Choroid plexus epithelial cell (primary cell): ENCODE measurements around the gene LMTK3.

Source experiments
- DNase-seq: peaks from one replicate; pipeline ENCODE4 v3.0.0-alpha.2; 2010; ENCODE audit warnings: low read depth
- H3K4me3 ChIP-seq: 2 replicates; pipeline ENCODE4 v1.5.1; 2011; ENCODE audit warnings: low read depth, mild to moderate bottlenecking, control low read depth, low read length, moderate library complexity
- TF ChIP-seq, protein P1 (sequence below): conservative IDR thresholded peaks from 2 replicates; pipeline ENCODE4 v1.5.1; 2011; ENCODE audit warnings: low read depth, mild to moderate bottlenecking, control low read depth, inconsistent platforms, low read length, moderate library complexity

LMTK3 gene

DNA sequence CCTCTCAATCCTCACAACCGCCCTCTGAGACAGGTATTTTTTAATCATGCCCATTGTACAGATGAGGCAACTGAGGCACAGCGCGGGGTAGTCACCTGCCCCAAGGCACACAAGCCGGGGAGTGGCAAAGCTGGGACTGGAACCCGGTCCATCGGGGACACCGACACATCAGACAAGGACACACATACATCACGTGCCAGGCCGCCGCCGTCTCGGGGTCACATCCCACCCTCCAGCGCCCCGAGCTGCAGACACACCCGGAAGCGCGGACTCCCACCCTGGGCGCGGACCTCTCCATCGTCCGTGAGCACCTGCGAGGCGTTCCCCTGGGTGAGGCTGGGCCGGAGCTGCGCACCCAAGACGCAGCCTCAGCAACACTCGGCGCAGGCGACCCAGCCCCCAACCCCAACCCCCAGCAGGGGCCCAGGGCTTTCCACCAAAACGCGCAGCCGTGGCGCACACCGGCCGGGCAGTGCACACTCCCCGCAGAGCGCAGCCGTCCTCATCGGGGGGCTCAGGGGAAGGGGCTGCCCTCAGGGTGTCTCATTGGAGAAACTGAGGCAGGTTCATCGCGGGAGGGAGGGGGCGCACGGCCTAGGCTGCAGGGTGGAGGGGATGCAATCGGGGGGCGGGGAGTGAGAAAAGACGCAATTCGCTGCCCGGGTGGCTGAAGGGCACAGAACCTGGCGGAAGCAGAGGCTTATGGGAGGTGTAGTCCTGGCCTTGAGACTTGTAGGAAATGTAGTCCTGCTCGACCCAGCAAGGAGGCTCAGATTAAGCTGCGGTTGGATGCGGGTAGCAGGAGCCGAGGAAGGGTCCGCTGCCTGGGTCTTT, 1.9 kb upstream of the LMTK3 start:
- peak; percentile 74 for DNase-seq
- H3K4me3 ChIP-seq: peak overlapping the region; percentile 63
- TF ChIP-seq, protein P1, sequence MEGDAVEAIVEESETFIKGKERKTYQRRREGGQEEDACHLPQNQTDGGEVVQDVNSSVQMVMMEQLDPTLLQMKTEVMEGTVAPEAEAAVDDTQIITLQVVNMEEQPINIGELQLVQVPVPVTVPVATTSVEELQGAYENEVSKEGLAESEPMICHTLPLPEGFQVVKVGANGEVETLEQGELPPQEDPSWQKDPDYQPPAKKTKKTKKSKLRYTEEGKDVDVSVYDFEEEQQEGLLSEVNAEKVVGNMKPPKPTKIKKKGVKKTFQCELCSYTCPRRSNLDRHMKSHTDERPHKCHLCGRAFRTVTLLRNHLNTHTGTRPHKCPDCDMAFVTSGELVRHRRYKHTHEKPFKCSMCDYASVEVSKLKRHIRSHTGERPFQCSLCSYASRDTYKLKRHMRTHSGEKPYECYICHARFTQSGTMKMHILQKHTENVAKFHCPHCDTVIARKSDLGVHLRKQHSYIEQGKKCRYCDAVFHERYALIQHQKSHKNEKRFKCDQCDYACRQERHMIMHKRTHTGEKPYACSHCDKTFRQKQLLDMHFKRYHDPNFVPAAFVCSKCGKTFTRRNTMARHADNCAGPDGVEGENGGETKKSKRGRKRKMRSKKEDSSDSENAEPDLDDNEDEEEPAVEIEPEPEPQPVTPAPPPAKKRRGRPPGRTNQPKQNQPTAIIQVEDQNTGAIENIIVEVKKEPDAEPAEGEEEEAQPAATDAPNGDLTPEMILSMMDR: no peak

DNA sequence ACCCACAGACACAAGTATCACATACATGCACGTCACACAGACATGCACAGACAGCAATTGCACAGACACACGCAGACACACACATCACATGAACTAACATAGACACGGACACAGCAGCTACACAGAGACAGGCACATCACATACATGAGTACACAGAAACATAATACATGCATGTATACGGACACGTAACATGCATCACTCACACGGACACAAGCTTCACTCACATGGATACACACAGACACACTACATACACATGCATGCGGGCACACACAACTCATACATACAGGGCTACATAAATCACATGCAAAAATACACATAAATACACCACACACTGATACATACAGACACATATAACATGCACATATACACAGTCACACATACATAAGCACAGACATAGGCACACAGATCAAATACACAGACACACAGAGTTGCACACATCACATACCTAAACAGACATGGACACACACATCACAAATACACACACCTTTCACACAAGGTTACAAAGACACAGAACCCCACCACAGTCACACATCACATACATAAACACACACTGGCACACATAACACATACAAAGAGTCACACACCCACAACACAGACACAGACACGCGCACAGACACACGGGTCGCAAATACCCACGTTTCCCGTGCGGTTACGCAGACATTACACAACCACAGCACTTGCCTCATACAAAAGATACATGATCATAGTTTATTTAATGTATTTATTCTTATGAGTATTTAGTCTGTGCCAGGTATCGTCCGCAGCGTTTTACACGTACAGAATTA, 1.1 kb upstream of the LMTK3 start:
- no peak overlapping the region for H3K4me3 ChIP-seq
- TF ChIP-seq, protein P1: no peak
- no peak for DNase-seq

DNA sequence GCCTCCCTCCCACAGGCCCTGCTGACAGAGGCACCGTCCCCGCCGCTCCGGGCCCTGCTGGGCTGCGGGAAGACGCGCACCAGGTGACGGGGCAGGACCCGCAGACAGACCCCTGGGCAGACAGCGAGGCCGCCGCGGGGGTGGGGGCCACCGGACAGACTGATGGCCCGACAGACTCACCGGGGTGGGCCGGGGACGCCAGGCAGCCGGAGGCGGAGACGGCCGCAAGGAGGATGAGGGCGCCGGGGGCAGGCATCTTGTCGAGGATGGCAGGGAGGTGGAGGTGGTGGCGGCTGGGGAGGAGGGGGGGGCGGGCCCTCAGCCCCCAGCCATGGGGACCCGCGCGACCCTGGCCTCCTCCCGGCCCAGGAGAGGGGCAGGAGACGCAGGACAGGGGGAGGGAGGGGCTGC, 309 bp downstream of the LMTK3 start:
- H3K4me3 ChIP-seq: no peak overlapping the region
- TF ChIP-seq, protein P1: no peak
- no peak for DNase-seq

DNA sequence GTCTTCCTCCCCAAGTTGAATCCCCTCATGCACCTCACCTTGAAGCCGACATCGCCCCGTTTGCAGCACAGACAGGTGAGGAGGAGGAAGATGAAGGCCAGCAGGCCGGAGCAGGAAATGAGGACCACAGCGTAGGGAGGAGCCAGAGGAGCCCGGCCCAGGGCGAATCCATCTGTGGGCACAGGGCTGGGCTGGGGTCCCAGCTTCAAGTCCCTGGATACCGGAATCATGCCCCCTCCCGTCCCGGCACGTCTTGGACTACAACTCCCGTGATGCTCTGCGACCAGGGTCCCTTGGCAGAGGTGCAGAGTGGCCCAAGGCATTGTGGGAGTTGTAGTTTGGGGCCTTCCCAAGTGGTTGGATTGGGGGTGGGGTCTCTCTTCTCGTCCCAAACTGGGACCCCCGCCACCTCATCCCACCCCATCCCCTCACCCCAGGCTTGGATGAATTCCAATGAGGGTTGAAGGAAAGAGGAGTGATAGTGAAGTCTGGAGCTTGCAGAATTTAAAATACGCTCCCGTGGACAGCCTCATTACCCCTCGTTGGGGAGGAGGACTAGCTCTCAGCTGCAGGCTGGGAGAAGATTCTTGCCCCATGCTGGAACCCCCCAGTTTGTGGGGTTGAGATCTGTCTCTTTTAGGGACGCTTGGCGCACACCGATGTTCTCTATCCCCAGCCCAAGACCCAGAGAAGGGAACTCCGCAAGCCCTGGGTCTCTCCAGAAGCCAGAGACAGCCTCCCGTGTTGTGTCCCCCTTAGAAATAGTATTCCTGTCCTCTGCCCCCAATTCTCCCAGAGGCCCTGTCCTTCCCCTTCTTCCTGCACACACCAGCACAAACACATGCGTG, 990 bp downstream of the LMTK3 start:
- no peak overlapping the region for H3K4me3 ChIP-seq
- DNase-seq: peak; percentile 61
- TF ChIP-seq, protein P1: no peak

DNA sequence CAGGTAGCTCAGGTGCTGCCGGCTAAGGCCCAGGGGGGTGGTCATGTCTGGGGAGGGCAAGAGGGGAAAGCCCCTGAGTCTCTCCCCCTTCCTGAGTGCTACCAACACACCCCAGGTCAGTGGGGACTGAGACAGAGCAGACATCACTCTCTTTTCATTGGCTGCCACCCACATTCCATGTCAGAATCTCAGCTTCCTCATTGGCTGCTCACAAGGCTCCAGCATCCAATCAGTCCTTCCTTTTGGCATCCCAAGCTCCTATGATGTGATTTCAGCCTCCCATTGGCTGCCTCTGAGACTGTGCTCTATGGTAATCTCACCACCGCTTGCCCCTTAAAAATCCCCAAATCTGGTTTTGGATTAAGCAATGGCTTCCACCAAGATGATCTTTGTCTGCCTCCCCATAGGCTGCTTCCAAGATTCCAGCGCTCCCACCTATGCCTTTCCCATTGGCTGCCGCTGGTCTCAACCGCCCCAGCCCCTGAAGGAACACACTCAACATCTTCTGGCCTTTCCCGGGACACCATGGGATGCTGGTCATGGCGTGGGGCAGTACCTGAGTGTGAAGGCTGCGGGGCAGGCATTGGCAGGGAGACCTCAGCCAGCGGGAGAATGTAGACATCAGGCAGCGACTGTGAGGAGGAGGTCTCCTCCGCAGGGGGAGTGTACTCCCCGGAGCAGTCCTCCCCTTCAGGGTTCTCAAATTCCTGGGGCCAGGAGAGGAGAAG, 2.0 kb downstream of the LMTK3 start:
- TF ChIP-seq, protein P1: no peak
- no peak overlapping the region for H3K4me3 ChIP-seq
- DNase-seq: no peak

DNA sequence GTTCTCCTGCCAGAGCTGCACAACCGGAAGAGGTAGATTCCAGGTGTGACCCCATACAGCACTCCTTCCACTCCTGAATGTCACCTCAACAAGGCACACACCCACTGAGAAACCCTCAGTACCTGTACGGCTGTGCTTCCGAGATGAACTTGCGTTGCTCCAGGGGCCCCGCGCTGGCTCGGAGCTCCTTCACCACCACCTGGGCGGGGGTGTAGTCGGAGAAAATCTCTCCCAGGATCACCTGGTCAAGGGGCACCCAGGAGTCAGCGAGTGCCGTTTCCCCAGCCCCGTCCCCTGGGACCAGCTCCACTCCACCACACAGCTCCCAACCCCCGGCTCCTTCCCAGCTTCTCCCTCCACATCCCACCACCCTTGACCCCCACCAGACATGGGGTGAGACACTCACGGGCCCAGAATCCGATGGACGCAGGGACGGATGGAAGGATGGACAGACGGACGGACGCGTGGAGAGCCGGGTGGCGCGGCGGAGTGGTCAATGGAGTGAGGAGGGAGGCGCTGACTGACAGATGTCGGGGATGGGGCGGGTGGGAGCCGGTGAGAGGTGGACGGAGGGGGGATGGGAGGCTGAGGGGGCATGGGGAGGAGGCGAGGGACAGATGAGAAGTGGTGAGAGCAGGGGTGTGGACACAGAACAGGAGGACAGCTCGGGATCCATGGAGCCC, 2.8 kb downstream of the LMTK3 start:
- no peak overlapping the region for H3K4me3 ChIP-seq
- no peak for DNase-seq
- TF ChIP-seq, protein P1: no peak
